SK-MEL-5 (cell line): ENCODE data around the gene ITGA11. TPM values are rescaled to one million over a fixed set of nuclear protein-coding genes. Genes with fewer than 3 reads are reported as not detected.

Source experiments
- DNase-seq: peaks from one replicate; pipeline ENCODE4 v3.0.0-alpha.2; 2016; ENCODE audit warnings: low read depth, low spot score
- in situ Hi-C: cut with HindIII; loops from 2 replicates; pipeline ENCODE4 v1.10.0; 2016; ENCODE audit warnings: low sequenced_read_pairs, high pct_unique_total_duplicates, low pct_unique_long_range_greater_than_20kb
- total RNA-seq: library from RNA; depleted of rRNA; stranded (reverse); fragments of >200 nt; shearing (Covaris generic); gene quantifications from 2 replicates; pipeline ENCODE4 v1.2.3, GENCODE V29; 2014

ITGA11 gene
- total RNA-seq, 1 experiment from 2014 or later, result not detected

- DNase-seq, result no peak
These were observed 77.0 kb downstream of the ITGA11 start for GRCh38 chr15:68354923-68355322.

DNA sequence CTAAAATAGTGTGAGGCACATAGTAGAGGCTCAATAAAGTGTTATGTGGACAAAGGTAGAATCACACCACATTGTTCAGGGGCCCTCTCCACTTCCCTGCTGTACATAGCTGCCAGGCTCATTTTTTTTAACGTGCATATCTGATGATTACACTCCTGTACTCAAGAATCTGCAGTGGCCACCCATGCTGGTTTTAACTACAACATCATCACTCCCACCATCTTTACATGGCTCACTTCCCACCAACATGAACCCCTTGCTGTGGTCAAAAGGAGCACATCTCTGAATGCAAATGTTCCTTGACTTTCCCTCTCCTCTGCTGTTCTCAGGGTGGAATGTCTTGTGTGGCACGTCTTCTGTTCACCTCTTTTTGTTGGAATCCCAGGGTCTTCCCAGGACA lies 77.7 kb downstream of the ITGA11 start:
- in situ Hi-C loops, result no loop called here
- no peak for DNase-seq

More at GRCh38 chr15:68354923-68355322, 77.0 kb downstream of the ITGA11 start:
- in situ Hi-C loops, result no loop called here

- no peak for DNase-seq
These were observed 78.4 kb downstream of the ITGA11 start for GRCh38 chr15:68353421-68354135.

GRCh38 chr15:68352401-68353062 lies 79.4 kb downstream of the ITGA11 start:
- peak; percentile 57 for DNase-seq
- in situ Hi-C loops, result no loop called here

More at GRCh38 chr15:68353421-68354135, 78.4 kb downstream of the ITGA11 start:
- in situ Hi-C loops, result no loop called here

DNA sequence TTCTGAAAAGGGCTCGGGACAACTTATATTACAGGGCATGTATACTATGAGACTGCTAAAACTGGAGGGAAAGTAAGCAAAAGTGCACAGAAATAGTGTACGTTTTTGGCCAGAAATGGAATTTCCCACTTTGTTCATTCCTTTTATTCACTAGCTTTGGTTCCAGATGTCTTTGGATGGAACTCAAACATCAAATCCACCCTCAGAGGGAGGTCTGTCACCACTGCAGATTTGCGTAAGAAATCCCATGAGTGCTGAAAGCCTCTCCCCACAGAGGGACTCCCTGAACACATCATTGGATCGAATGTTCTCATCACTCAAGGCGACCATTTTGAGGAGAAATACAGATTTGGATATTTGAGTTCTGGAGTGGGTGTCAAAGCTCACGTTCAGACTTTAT lies 82.8 kb downstream of the ITGA11 start:
- DNase-seq, result no peak
- in situ Hi-C loops, result no loop called here

- in situ Hi-C loops, result no loop called here
- DNase-seq, result no peak
These were observed 83.4 kb downstream of the ITGA11 start for GRCh38 chr15:68348606-68349005.

- in situ Hi-C loops, result no loop called here
- no peak for DNase-seq
These were observed 83.9 kb downstream of the ITGA11 start for GRCh38 chr15:68348081-68348480.

DNA sequence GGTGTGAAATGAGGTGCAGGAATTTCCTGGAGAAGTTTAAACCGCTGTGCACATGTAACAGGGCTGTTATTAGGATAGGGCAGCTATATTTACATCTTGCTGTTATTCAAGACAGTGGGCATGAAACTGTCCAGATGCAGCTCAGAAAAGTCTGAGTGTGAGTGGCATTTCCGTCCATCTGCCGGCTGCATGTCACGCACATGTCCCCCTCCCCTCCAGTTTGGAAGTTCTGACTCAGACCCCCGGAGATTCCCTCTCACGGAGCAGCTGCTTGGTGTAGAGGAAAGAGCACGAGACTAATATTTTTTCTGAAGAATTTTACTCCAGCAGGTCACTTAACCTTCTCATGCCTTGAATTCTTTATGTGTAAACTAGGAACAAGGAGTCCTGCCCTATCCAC lies 84.6 kb downstream of the ITGA11 start:
- in situ Hi-C loops, result no loop called here
- no peak for DNase-seq

DNA sequence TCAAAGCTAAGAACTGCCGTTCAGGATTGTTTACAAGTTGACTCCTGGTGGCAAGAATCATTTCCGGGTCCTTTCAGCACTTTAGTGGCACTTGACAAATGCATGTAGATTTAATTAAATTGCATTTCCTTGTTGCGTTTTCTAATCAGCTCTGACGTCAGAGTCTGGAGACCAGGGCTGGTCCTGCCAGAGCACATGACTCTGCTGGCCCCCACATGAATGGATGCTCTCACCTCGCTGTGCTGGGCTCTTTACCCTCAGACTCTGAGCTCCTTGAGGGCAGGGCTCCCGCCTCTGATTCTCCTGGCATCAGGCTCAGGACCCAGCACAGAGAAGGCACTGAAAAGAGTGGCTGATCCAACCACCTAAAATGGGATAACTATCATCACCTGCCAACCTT lies 85.0 kb downstream of the ITGA11 start:
- in situ Hi-C loops, result no loop called here
- no peak for DNase-seq

DNA sequence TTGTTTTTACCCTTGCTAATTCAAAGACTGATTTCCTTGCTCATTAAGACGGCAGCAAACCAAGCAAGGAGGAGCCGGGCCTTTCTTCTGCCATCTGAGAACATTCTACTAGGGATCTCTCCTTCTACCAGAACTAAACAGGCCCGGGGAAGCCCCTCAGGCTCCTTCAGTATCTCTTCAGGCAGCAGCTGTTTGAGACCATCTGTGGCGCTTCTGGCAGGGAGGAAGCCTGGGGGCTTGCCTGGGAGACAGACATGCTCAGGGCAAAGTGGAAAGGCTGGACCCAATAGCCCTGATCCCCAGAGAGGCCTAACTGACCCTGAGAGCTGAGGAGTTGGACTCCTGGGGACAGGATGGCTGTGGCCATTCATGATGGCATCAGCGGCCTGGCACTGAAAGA lies 86.5 kb downstream of the ITGA11 start:
- no peak for DNase-seq
- in situ Hi-C loops, result no loop called here

DNA sequence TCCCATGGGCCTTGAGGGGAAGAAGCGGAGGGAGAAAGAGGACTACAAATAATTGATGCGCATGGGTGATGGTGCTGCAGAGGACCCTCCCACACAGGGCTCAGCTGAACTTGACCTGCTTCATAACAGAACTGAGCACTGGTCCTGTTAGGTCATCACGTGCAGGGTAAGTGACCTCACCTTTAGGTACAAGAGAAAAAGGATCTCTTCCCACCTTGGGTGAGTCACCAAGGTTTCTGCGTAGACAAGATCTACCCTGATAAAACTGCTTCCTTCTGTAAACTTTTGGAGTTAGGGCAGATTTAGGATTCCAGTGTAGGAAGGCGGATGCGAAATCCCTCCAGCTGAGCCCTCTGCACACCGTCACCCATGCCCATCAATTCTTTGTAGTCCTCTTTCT lies 87.4 kb downstream of the ITGA11 start:
- no peak for DNase-seq
- in situ Hi-C loops, result no loop called here

GRCh38 chr15:68343579-68344225 lies 88.3 kb downstream of the ITGA11 start:
- in situ Hi-C loops, result no loop called here
- no peak for DNase-seq

- in situ Hi-C loops, result no loop called here
- DNase-seq, result no peak
These were observed 89.9 kb downstream of the ITGA11 start for GRCh38 chr15:68341760-68342725.

- no peak for DNase-seq
- in situ Hi-C loops, result no loop called here
These were observed 91.0 kb downstream of the ITGA11 start for GRCh38 chr15:68340726-68341671.

DNA sequence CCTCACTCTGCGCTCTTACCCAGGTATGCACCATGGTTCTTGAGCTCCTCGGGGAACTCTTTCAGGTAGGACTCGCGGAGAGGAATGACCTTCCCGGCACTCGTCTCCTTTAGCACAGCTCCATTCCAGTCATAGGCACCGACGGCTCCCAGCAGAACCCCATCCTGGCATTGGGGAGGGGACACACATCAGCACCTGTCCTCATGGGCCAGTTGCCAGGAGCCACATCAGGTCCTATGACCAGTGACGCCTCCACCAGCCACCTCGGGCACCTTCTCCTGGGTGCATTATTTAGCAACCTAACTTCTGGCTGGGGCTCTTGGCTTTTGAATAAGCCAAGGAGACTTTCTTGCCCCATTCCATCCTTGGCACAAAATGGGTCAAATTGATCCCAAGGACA lies 92.5 kb downstream of the ITGA11 start:
- in situ Hi-C loops, result no loop called here
- no peak for DNase-seq

- DNase-seq, result no peak
- in situ Hi-C loops, result no loop called here
These were observed 94.1 kb downstream of the ITGA11 start for GRCh38 chr15:68337826-68338225.

- in situ Hi-C loops, result no loop called here
- DNase-seq, result no peak
These were observed 95.4 kb downstream of the ITGA11 start for GRCh38 chr15:68336516-68336915.
